PFSK-1 (cell line): Measurements from ENCODE around the gene C1orf159.

Source experiments
- FOXP2 ChIP-seq: optimal IDR thresholded peaks from 2 replicates; pipeline ENCODE3; 2011; ENCODE audit warnings: borderline replicate concordance, control low read depth, inconsistent platforms; ENCODE audit not compliant: insufficient read depth; ENCODE audit errors: extremely low read length, extremely low read depth
- POLR2AphosphoS5 ChIP-seq: IDR thresholded peaks from 2 replicates; pipeline ENCODE4 v1.6.1; 2012; ENCODE audit warnings: low read depth, mild to moderate bottlenecking, control low read depth, low read length, moderate library complexity
- SIN3A ChIP-seq: IDR thresholded peaks from 2 replicates; pipeline ENCODE4 v1.6.1; 2012; ENCODE audit warnings: mild to moderate bottlenecking, low read length, moderate library complexity, borderline replicate concordance; ENCODE audit not compliant: insufficient read depth
- TAF1 ChIP-seq: IDR thresholded peaks from 2 replicates; pipeline ENCODE4 v1.6.1; 2012; ENCODE audit warnings: low read length, control low read depth, borderline replicate concordance; ENCODE audit not compliant: insufficient read depth
- TF ChIP-seq, protein P1 (sequence below), 2 experiments: IDR thresholded peaks; 2 replicates each; pipeline versions ENCODE4 v1.6.1 to v1.8.0; 2011 to 2012; ENCODE audit warnings: low read depth in 2 of 2, low read length in 2 of 2, control low read depth in 1 of 2, inconsistent platforms in 1 of 2, mild to moderate bottlenecking in 1 of 2, moderate library complexity in 1 of 2; ENCODE audit not compliant: insufficient read depth in 1 of 2

DNA sequence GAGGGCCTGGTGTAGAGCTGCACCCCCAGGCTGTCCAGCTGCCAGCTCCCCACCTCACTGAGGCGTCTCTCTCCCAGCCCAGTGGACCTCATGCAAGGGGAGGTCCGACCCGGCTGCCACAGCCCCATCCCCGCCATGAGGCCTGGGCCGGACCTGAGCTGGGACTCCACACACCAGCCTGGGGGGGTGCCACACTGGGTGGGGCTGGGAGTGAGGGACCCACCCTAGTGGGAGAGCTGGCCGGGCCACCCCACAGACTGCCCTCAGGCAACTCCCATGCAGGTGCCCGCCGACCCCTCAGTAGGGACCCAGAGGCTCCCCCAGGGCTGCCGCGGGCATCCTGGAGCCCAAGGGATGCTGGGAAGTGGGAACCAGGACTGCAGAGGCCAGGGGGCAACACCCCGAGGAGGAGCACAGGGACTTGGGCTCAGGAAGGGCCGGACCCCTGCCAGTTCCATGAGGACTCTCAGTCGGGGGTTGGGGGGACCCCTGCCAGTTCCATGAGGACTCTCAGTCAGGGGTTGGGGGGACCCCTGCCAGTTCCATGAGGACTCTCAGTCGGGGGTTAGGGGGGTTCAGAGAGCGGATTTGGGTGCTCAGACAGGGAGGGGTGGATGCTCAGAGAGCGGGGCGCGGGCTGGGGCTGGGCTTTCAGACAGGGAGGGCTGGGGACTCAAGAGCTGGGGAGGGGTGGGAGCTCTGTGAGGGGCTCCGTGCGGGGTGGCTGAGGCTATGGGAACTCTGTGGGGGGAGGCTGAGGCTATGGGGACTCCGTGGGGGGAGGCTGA, 40.5 kb downstream of the C1orf159 start:
- TF ChIP-seq, protein P1, sequence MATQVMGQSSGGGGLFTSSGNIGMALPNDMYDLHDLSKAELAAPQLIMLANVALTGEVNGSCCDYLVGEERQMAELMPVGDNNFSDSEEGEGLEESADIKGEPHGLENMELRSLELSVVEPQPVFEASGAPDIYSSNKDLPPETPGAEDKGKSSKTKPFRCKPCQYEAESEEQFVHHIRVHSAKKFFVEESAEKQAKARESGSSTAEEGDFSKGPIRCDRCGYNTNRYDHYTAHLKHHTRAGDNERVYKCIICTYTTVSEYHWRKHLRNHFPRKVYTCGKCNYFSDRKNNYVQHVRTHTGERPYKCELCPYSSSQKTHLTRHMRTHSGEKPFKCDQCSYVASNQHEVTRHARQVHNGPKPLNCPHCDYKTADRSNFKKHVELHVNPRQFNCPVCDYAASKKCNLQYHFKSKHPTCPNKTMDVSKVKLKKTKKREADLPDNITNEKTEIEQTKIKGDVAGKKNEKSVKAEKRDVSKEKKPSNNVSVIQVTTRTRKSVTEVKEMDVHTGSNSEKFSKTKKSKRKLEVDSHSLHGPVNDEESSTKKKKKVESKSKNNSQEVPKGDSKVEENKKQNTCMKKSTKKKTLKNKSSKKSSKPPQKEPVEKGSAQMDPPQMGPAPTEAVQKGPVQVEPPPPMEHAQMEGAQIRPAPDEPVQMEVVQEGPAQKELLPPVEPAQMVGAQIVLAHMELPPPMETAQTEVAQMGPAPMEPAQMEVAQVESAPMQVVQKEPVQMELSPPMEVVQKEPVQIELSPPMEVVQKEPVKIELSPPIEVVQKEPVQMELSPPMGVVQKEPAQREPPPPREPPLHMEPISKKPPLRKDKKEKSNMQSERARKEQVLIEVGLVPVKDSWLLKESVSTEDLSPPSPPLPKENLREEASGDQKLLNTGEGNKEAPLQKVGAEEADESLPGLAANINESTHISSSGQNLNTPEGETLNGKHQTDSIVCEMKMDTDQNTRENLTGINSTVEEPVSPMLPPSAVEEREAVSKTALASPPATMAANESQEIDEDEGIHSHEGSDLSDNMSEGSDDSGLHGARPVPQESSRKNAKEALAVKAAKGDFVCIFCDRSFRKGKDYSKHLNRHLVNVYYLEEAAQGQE (IDR thresholded peaks at IDR 0.05; ENCODE audit: insufficient read depth in 1 of 2, low read depth in 2 of 2, low read length in 2 of 2), result no peak
- TF ChIP-seq TAF1 (no peak), POLR2AphosphoS5 (no peak), SIN3A (no peak), FOXP2 (no peak)
